ENCODE data around the gene TAGAP. TPM values are rescaled to one million over a fixed set of nuclear protein-coding genes. Genes with fewer than 3 reads are reported as not detected.
"Not testable (repeated sequence)": the region's sequence is repeated elsewhere in the genome, so short reads cannot be mapped to it uniquely, and the experiment has no call there.

Gene TAGAP
- polyA plus RNA-seq, 1 of the 3 experiments (the other 2 are of a cell fraction): not detected

- Histone ChIP-seq H3F3A (replicated peaks; ENCODE audit: insufficient read depth) (no peaks in the 10 kb centered on the region), H3K9me3 (no peaks in the 10 kb centered on the region), H3K36me3 (replicated peaks in 1 of 2; ENCODE audit: control insufficient read depth in 1 of 2, insufficient read depth in 2 of 2, low read length in 1 of 2) (no peaks in the 10 kb centered on the region), H3K4me1 (ENCODE audit: control insufficient read depth in 1 of 2, insufficient read depth in 2 of 2, low read depth in 1 of 2, low read length in 1 of 2) (peaks cover 0 to 7% of the 10 kb centered on the region in 2 experiments; a peak in 1 of 4 replicates), H3K4me3 (ENCODE audit: low read depth in 2 of 2, low read length in 1 of 2) (no peak overlapping the region), H4K20me1 (ENCODE audit: insufficient read depth) (no peaks in the 10 kb centered on the region), H3K79me2 (ENCODE audit: insufficient read depth) (no peaks in the 10 kb centered on the region), H3K27ac (ENCODE audit: low read depth in 2 of 2, low read length in 1 of 2) (no peak overlapping the region), H3K27me3 (ENCODE audit: insufficient read depth) (no peaks in the 10 kb centered on the region), H3K9ac (no peak overlapping the region), H3K9me2 (no peaks in the 10 kb centered on the region), H2AFZ (ENCODE audit: low read depth) (no peak overlapping the region), H3K4me2 (no peak overlapping the region)
- TF ChIP-seq, protein P1, sequence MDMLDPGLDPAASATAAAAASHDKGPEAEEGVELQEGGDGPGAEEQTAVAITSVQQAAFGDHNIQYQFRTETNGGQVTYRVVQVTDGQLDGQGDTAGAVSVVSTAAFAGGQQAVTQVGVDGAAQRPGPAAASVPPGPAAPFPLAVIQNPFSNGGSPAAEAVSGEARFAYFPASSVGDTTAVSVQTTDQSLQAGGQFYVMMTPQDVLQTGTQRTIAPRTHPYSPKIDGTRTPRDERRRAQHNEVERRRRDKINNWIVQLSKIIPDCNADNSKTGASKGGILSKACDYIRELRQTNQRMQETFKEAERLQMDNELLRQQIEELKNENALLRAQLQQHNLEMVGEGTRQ (IDR thresholded peaks at IDR 0.05; ENCODE audit: borderline replicate concordance, low read depth, low read length): no peak
- TF ChIP-seq MEF2A (IDR thresholded peaks at IDR 0.05; ENCODE audit: borderline replicate concordance, low read depth): no peak
- TF ChIP-seq POLR2AphosphoS5 (IDR thresholded peaks at IDR 0.05; ENCODE audit: low read depth, low read length): no peak
- no peak for TF ChIP-seq YY1 (IDR thresholded peaks at IDR 0.05; ENCODE audit: low read depth)
- TF ChIP-seq, protein P2, sequence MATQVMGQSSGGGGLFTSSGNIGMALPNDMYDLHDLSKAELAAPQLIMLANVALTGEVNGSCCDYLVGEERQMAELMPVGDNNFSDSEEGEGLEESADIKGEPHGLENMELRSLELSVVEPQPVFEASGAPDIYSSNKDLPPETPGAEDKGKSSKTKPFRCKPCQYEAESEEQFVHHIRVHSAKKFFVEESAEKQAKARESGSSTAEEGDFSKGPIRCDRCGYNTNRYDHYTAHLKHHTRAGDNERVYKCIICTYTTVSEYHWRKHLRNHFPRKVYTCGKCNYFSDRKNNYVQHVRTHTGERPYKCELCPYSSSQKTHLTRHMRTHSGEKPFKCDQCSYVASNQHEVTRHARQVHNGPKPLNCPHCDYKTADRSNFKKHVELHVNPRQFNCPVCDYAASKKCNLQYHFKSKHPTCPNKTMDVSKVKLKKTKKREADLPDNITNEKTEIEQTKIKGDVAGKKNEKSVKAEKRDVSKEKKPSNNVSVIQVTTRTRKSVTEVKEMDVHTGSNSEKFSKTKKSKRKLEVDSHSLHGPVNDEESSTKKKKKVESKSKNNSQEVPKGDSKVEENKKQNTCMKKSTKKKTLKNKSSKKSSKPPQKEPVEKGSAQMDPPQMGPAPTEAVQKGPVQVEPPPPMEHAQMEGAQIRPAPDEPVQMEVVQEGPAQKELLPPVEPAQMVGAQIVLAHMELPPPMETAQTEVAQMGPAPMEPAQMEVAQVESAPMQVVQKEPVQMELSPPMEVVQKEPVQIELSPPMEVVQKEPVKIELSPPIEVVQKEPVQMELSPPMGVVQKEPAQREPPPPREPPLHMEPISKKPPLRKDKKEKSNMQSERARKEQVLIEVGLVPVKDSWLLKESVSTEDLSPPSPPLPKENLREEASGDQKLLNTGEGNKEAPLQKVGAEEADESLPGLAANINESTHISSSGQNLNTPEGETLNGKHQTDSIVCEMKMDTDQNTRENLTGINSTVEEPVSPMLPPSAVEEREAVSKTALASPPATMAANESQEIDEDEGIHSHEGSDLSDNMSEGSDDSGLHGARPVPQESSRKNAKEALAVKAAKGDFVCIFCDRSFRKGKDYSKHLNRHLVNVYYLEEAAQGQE (IDR thresholded peaks at IDR 0.05; ENCODE audit: low read depth, low read length): no peak
- no peak for TF ChIP-seq GATA2 (CRISPR knock-in tag; IDR thresholded peaks at IDR 0.05)
- TF ChIP-seq CHD2 (IDR thresholded peaks at IDR 0.05; ENCODE audit: low read length, partially characterized antibody): no peak
- TF ChIP-seq FOXM1 (IDR thresholded peaks at IDR 0.05; ENCODE audit: low read depth): no peak
- no peak for TF ChIP-seq CTCF (IDR thresholded peaks at IDR 0.05)
- no peak for TF ChIP-seq NFIC (IDR thresholded peaks at IDR 0.05; ENCODE audit: borderline replicate concordance)
- no peak for TF ChIP-seq NRF1 (IDR thresholded peaks at IDR 0.05; ENCODE audit: low read depth, low read length)
- TF ChIP-seq, protein P3, sequence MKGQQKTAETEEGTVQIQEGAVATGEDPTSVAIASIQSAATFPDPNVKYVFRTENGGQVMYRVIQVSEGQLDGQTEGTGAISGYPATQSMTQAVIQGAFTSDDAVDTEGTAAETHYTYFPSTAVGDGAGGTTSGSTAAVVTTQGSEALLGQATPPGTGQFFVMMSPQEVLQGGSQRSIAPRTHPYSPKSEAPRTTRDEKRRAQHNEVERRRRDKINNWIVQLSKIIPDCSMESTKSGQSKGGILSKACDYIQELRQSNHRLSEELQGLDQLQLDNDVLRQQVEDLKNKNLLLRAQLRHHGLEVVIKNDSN (IDR thresholded peaks at IDR 0.05; ENCODE audit: borderline replicate concordance, low read depth): no peak
- no peak for TF ChIP-seq JUND (IDR thresholded peaks at IDR 0.05)
- TF ChIP-seq GABPA (IDR thresholded peaks at IDR 0.05; ENCODE audit: low read depth): no peak
- TF ChIP-seq MAX (IDR thresholded peaks at IDR 0.05; ENCODE audit: low read depth): no peak
- TF ChIP-seq SMC3 (IDR thresholded peaks at IDR 0.05; ENCODE audit: low read depth, low read length): no peak
- no peak for TF ChIP-seq ELF1 (IDR thresholded peaks at IDR 0.05)
- WGBS (ENCODE audit: low lambda C conversion rate): 83% methylated on average over 4 of the region's 4 CpGs
- CTCF ChIA-PET: interaction anchor here (1.6 kb wide), 1 partner anchor 92 kb away, joined by 5 read pairs; no protein-coding TSS in a partner anchor
- no peak for DNase-seq
- POLR2A ChIA-PET: no interaction called here
Measured at GRCh38 chr6:159012201-159012600, 32.6 kb downstream of the TAGAP start.

GRCh38 chr6:159010037-159010612 is 34.7 kb downstream of the TAGAP start:
- H3K36me3 ChIP-seq (replicated peaks in 1 of 2; ENCODE audit: control insufficient read depth in 1 of 2, insufficient read depth in 2 of 2, low read length in 1 of 2); H3K4me1 ChIP-seq (ENCODE audit: control insufficient read depth in 1 of 2, insufficient read depth in 2 of 2, low read depth in 1 of 2, low read length in 1 of 2); POLR2A ChIA-PET; H3K9me2 ChIP-seq; DNase-seq; H3K27ac ChIP-seq (ENCODE audit: low read depth in 2 of 2, low read length in 1 of 2); H3K9me3 ChIP-seq; H3K79me2 ChIP-seq (ENCODE audit: insufficient read depth); H4K20me1 ChIP-seq (ENCODE audit: insufficient read depth); H3K27me3 ChIP-seq (ENCODE audit: insufficient read depth); H3K9ac ChIP-seq; H3K4me3 ChIP-seq (ENCODE audit: low read depth in 2 of 2, low read length in 1 of 2); H3F3A ChIP-seq (replicated peaks; ENCODE audit: insufficient read depth); H2AFZ ChIP-seq (ENCODE audit: low read depth); H3K4me2 ChIP-seq: not testable (repeated sequence)
- CTCF ChIA-PET: interaction anchor here (1.4 kb wide), 1 partner anchor 32 kb away, joined by 3 read pairs; no protein-coding TSS in a partner anchor
- WGBS (ENCODE audit: low lambda C conversion rate): 82% methylated on average over 7 of the region's 7 CpGs

Measured in SK-N-SH (cell line).